ENCODE data around the gene GNA12. TPM values are rescaled to one million over a fixed set of nuclear protein-coding genes. Genes with fewer than 3 reads are reported as not detected.

GNA12 gene
- total and polyA plus RNA-seq, 10 of the 15 experiments (the other 5 are each of a cell fraction or from before 2014, with no cell fraction given), result 1.9 to 51.8 (median 12.6) TPM

DNA sequence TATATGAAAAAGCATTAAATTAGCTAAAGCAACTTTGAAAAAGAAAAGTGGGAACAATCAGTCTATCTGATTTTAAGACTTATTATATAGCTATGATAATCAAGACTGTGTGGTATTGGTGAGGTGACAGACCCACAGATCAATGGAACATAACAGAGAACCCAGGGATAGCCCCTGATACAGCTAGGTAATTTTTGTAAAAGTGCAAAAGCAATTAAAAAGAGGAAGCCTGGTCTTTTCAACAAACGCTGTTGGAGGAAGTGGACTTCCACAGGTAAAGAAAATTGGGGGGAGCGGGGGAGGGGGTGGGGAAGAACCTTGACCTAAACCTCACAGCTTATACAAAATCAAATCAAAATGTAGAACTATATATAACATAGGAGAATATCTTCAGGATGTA, 45.4 kb downstream of the GNA12 start:
- Histone ChIP-seq H3K27me3 (replicated peaks in 1 of 2; ENCODE audit: control insufficient read depth in 2 of 2, insufficient read depth in 2 of 2, low read length in 1 of 2) (no peaks in the 10 kb centered on the region), H3K79me2 (ENCODE audit: control insufficient read depth, insufficient read depth, low read length) (no peaks in the 10 kb centered on the region; the same call in 1 of the 2 replicates), H3K4me2 (ENCODE audit: control insufficient read depth, insufficient read depth) (no peak overlapping the region), H3K9me3 (replicated peaks; ENCODE audit: control insufficient read depth, insufficient read depth, low read length) (no peaks in the 10 kb centered on the region), H3K4me1 (ENCODE audit: control insufficient read depth, insufficient read depth, low read length) (peaks cover 8% of the 10 kb centered on the region; the same call in 1 of the 2 replicates), H2AFZ (ENCODE audit: control insufficient read depth, low read depth, low read length) (no peak overlapping the region), H3K9ac (ENCODE audit: control insufficient read depth, insufficient read depth, low read length) (no peak overlapping the region), H3K36me3 (ENCODE audit: control insufficient read depth in 2 of 2, insufficient read depth in 2 of 2, low read length in 1 of 2) (peaks cover 2 to 3% of the 10 kb centered on the region in 2 experiments; a peak in 2 of 4 replicates), H4K20me1 (ENCODE audit: control insufficient read depth, insufficient read depth) (no peaks in the 10 kb centered on the region), H3K27ac (ENCODE audit: control insufficient read depth, insufficient read depth) (no peak overlapping the region), H3K4me3 (no peak overlapping the region)
- no peak for FAIRE-seq
- intact Hi-C loops (cut with micrococcal nuclease; ENCODE audit: unreplicated experiment) (no loop called here), in situ Hi-C loops (cut with MboI) (no loop called here)
- POLR2A ChIA-PET, result interaction anchor here (0.7 to 4.8 kb wide), 9 partner anchors 9 to 53 kb away, joined by 3 to 19 read pairs (median 4); no protein-coding TSS in a partner anchor
- SMC1A ChIA-PET (ENCODE audit: uncharacterized antibody, unreplicated experiment), result interaction anchor here (0.6 to 4.7 kb wide), 15 partner anchors 9 to 144 kb away, joined by 3 to 45 read pairs (median 6); no protein-coding TSS in a partner anchor
- no TSS peak for BruUV-seq (replicated peaks)
- WGBS (ENCODE audit: insufficient coverage, insufficient replicate concordance, low lambda C conversion rate, missing lambda C conversion rate), result 21% methylated on average over 2 of the region's 2 CpGs
- DNase-seq (ENCODE audit: low read depth, low spot score), result no peak
- peak; percentile 55 for ATAC-seq
- CTCF ChIA-PET, result interaction anchor here (0.5 to 2.5 kb wide), 5 partner anchors 9 to 89 kb away, joined by 3 to 11 read pairs (median 6); no protein-coding TSS in a partner anchor
- RAD21 ChIA-PET (ENCODE audit: unreplicated experiment), result interaction anchor here (0.5 to 2.4 kb wide), 9 partner anchors 13 to 1159 kb away, joined by 3 to 14 read pairs (median 4); no protein-coding TSS in a partner anchor
- no peak for TF ChIP-seq ETV6 (conservative IDR thresholded peaks at IDR 0.05 in 1 of 2, IDR thresholded peaks at IDR 0.05 in 1 of 2; ENCODE audit: borderline replicate concordance in 1 of 2, low read depth in 1 of 2)
- TF ChIP-seq, protein P1, sequence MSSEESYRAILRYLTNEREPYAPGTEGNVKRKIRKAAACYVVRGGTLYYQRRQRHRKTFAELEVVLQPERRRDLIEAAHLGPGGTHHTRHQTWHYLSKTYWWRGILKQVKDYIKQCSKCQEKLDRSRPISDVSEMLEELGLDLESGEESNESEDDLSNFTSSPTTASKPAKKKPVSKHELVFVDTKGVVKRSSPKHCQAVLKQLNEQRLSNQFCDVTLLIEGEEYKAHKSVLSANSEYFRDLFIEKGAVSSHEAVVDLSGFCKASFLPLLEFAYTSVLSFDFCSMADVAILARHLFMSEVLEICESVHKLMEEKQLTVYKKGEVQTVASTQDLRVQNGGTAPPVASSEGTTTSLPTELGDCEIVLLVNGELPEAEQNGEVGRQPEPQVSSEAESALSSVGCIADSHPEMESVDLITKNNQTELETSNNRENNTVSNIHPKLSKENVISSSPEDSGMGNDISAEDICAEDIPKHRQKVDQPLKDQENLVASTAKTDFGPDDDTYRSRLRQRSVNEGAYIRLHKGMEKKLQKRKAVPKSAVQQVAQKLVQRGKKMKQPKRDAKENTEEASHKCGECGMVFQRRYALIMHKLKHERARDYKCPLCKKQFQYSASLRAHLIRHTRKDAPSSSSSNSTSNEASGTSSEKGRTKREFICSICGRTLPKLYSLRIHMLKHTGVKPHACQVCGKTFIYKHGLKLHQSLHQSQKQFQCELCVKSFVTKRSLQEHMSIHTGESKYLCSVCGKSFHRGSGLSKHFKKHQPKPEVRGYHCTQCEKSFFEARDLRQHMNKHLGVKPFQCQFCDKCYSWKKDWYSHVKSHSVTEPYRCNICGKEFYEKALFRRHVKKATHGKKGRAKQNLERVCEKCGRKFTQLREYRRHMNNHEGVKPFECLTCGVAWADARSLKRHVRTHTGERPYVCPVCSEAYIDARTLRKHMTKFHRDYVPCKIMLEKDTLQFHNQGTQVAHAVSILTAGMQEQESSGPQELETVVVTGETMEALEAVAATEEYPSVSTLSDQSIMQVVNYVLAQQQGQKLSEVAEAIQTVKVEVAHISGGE (CRISPR knock-in tag; IDR thresholded peaks at IDR 0.05), result no peak
- TF ChIP-seq SPI1 (IDR thresholded peaks at IDR 0.05; ENCODE audit: borderline replicate concordance, insufficient read depth, low read depth, low read length), result peak; percentile 67; the same call in 1 of the 2 replicates
- no peak for TF ChIP-seq NR2C1 (IDR thresholded peaks at IDR 0.05)
- TF ChIP-seq NR2C2 (IDR thresholded peaks at IDR 0.05; ENCODE audit: borderline replicate concordance, control insufficient read depth, insufficient read length, low read depth), result no peak
- no peak for TF ChIP-seq NFIC (IDR thresholded peaks at IDR 0.05; ENCODE audit: low read depth, low read length)
- TF ChIP-seq, protein P2, sequence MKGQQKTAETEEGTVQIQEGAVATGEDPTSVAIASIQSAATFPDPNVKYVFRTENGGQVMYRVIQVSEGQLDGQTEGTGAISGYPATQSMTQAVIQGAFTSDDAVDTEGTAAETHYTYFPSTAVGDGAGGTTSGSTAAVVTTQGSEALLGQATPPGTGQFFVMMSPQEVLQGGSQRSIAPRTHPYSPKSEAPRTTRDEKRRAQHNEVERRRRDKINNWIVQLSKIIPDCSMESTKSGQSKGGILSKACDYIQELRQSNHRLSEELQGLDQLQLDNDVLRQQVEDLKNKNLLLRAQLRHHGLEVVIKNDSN (IDR thresholded peaks at IDR 0.05; ENCODE audit: borderline replicate concordance, extremely low read length, insufficient read depth, low read depth, low read length), result no peak
- TF ChIP-seq ZBED1 (IDR thresholded peaks at IDR 0.05; ENCODE audit: borderline replicate concordance), result no peak
- TF ChIP-seq, protein P3, sequence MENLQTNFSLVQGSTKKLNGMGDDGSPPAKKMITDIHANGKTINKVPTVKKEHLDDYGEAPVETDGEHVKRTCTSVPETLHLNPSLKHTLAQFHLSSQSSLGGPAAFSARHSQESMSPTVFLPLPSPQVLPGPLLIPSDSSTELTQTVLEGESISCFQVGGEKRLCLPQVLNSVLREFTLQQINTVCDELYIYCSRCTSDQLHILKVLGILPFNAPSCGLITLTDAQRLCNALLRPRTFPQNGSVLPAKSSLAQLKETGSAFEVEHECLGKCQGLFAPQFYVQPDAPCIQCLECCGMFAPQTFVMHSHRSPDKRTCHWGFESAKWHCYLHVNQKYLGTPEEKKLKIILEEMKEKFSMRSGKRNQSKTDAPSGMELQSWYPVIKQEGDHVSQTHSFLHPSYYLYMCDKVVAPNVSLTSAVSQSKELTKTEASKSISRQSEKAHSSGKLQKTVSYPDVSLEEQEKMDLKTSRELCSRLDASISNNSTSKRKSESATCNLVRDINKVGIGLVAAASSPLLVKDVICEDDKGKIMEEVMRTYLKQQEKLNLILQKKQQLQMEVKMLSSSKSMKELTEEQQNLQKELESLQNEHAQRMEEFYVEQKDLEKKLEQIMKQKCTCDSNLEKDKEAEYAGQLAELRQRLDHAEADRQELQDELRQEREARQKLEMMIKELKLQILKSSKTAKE (IDR thresholded peaks at IDR 0.05; ENCODE audit: low read depth, poor library complexity, severe bottlenecking), result peak; percentile 30
- no peak for TF ChIP-seq RBBP5 (conservative IDR thresholded peaks at IDR 0.05)
- no peak for TF ChIP-seq BMI1 (IDR thresholded peaks at IDR 0.05; ENCODE audit: borderline replicate concordance)
- TF ChIP-seq SIX5 (IDR thresholded peaks at IDR 0.05; ENCODE audit: low read depth, low read length, severe bottlenecking), result no peak
